Natural killer cell (primary cell): Measurements from ENCODE around the gene TTC7B. TPM values are rescaled to one million over a fixed set of nuclear protein-coding genes. Genes with fewer than 3 reads are reported as not detected.

Source experiments
- ATAC-seq, 3 donors: fragments of 150-1000 bp in 2 of 3; fragments of 200-7000 bp in 1 of 3; cut with Tn5 transposase; 1 replicate in 1 of 3; 2 replicates in 2 of 3; pipeline ENCODE4 v1.10.0; 2021; ENCODE audit warnings: mild to moderate bottlenecking in 2 of 3, moderate library complexity in 2 of 3
- DNase-seq, 2 donors: peaks; one replicate each; pipeline versions ENCODE4 v3.0.0 to v3.0.0-alpha.2; 2013 to 2021; ENCODE audit warnings: mixed read lengths in 1 of 2
- H3K27ac ChIP-seq: one replicate; pipeline ENCODE4 v1.5.1; 2013; ENCODE audit warnings: mild to moderate bottlenecking, low read length
- H3K27me3 ChIP-seq: one replicate; pipeline ENCODE4 v1.6.1; 2013; ENCODE audit warnings: low read length; ENCODE audit not compliant: control insufficient read depth, insufficient read depth
- H3K36me3 ChIP-seq: one replicate; pipeline ENCODE4 v1.6.1; 2013; ENCODE audit warnings: low read length; ENCODE audit not compliant: control insufficient read depth, insufficient read depth
- H3K4me1 ChIP-seq: one replicate; pipeline ENCODE4 v1.6.1; 2013; ENCODE audit warnings: low read length; ENCODE audit not compliant: control insufficient read depth, insufficient read depth
- H3K4me3 ChIP-seq: one replicate; pipeline ENCODE4 v1.5.1; 2013; ENCODE audit warnings: low read length
- H3K9me3 ChIP-seq: one replicate; pipeline ENCODE4 v1.6.1; 2013; ENCODE audit warnings: low read length; ENCODE audit not compliant: control insufficient read depth, insufficient read depth
- H3K27ac Mint-ChIP-seq, 2 donors: one replicate each; pipeline ENCODE4 v1.8.0; 2022; ENCODE audit warnings: mild to moderate bottlenecking in 2 of 2, mixed read lengths in 2 of 2, moderate library complexity in 1 of 2
- H3K27me3 Mint-ChIP-seq, 2 donors: one replicate each; pipeline ENCODE4 v1.8.0; 2022; ENCODE audit warnings: low read depth in 2 of 2, mixed read lengths in 2 of 2
- H3K36me3 Mint-ChIP-seq: one replicate; pipeline ENCODE4 v1.8.0; 2022; ENCODE audit warnings: mixed read lengths
- H3K4me1 Mint-ChIP-seq, 2 donors: one replicate each; pipeline ENCODE4 v1.8.0; 2022; ENCODE audit warnings: mixed read lengths in 2 of 2
- H3K4me3 Mint-ChIP-seq: one replicate; pipeline ENCODE4 v1.8.0; 2022; ENCODE audit warnings: mild to moderate bottlenecking, moderate library complexity, mixed read lengths
- H3K9me3 Mint-ChIP-seq, 2 donors: one replicate each; pipeline ENCODE4 v1.8.0; 2022; ENCODE audit warnings: mixed read lengths in 2 of 2
- CTCF ChIP-seq: fragments of 200-600 bp; IDR thresholded peaks from one replicate; pipeline ENCODE4 v1.8.0; 2022; ENCODE audit warnings: antibody characterized with exemption
- WGBS: methylation state at CpG from one replicate; pipeline ENCODE4 v1.1.7; 2013; ENCODE audit warnings: missing lambda C conversion rate; ENCODE audit not compliant: insufficient coverage; 5-methylcytosine and 5-hydroxymethylcytosine counted together
- intact Hi-C: fragments of 100-400 bp; cut with micrococcal nuclease; formaldehyde crosslinking; loops from one replicate; pipeline ENCODE4 v1.14.2; 2022
- total RNA-seq, 4 donors: library from RNA; stranded (reverse); fragments of 120-200 nt in 1 of 4; gene quantifications; one replicate each; pipeline versions ENCODE4 v1.2.3 to v1.2.4, GENCODE V29; 2013 to 2022

TTC7B gene
- total RNA-seq, 3 donors from 2014 or later (not counting 1 experiment from before 2014, with no cell fraction given): 1.7 to 17.2 (median 5.9) TPM

GRCh38 chr14:90669731-90670130, 146.5 kb downstream of the TTC7B start:
- Histone ChIP-seq H3K4me1 (peaks cover 6% of the 10 kb centered on the region), H3K4me3 (no peak overlapping the region), H3K27ac (no peak overlapping the region), H3K9me3 (no peaks in the 10 kb centered on the region), H3K36me3 (no peaks in the 10 kb centered on the region), H3K27me3 (no peaks in the 10 kb centered on the region)
- ATAC-seq (no peak), DNase-seq (no peak)
- WGBS: 100% methylated on average over 1 of the region's 1 CpG
- no peak for TF ChIP-seq CTCF
- intact Hi-C loops: no loop called here
- Mint-ChIP-seq H3K9me3 (no peaks in the 10 kb centered on the region), H3K4me3 (no peak overlapping the region), H3K27me3 (peaks cover 4 to 12% of the 10 kb centered on the region in 2 donors), H3K36me3 (no peaks in the 10 kb centered on the region), H3K4me1 (no peaks in the 10 kb centered on the region), H3K27ac (no peak overlapping the region)

GRCh38 chr14:90666571-90666970, 149.7 kb downstream of the TTC7B start:
- Mint-ChIP-seq H3K27me3 (peaks cover 0 to 4% of the 10 kb centered on the region in 2 donors), H3K36me3 (no peaks in the 10 kb centered on the region), H3K27ac (no peak overlapping the region), H3K4me3 (no peak overlapping the region), H3K4me1 (no peaks in the 10 kb centered on the region), H3K9me3 (no peaks in the 10 kb centered on the region)
- Histone ChIP-seq H3K27me3 (no peaks in the 10 kb centered on the region), H3K27ac (no peak overlapping the region), H3K4me1 (no peaks in the 10 kb centered on the region), H3K4me3 (no peak overlapping the region), H3K36me3 (no peaks in the 10 kb centered on the region), H3K9me3 (no peaks in the 10 kb centered on the region)
- no peak for ATAC-seq
- WGBS: 88% methylated on average over 3 of the region's 3 CpGs
- TF ChIP-seq CTCF: no peak
- intact Hi-C loops: no loop called here
- no peak for DNase-seq

GRCh38 chr14:90665321-90666000, 150.8 kb downstream of the TTC7B start:
- ATAC-seq: no peak
- Mint-ChIP-seq H3K36me3 (no peaks in the 10 kb centered on the region), H3K9me3 (no peaks in the 10 kb centered on the region), H3K27ac (no peak overlapping the region), H3K4me1 (peaks cover 0 to 10% of the 10 kb centered on the region in 2 donors), H3K27me3 (peaks cover 0 to 4% of the 10 kb centered on the region in 2 donors), H3K4me3 (no peak overlapping the region)
- Histone ChIP-seq H3K27me3 (no peaks in the 10 kb centered on the region), H3K4me3 (no peak overlapping the region), H3K36me3 (no peaks in the 10 kb centered on the region), H3K9me3 (no peaks in the 10 kb centered on the region), H3K4me1 (no peaks in the 10 kb centered on the region), H3K27ac (no peak overlapping the region)
- TF ChIP-seq CTCF: no peak
- intact Hi-C loops: no loop called here
- DNase-seq: no peak
- WGBS: 91% methylated on average over 7 of the region's 9 CpGs

GRCh38 chr14:90664911-90665310, 151.3 kb downstream of the TTC7B start:
- no peaks in the 10 kb centered on the region for H3K9me3 Mint-ChIP-seq
- H3K36me3 Mint-ChIP-seq: no peaks in the 10 kb centered on the region
- H3K4me3 Mint-ChIP-seq: no peak overlapping the region
- H3K4me3 ChIP-seq: no peak overlapping the region
- DNase-seq: no peak
- H3K27me3 Mint-ChIP-seq: peaks cover 0 to 4% of the 10 kb centered on the region in 2 donors
- H3K4me1 Mint-ChIP-seq: peaks cover 0 to 10% of the 10 kb centered on the region in 2 donors
- TF ChIP-seq CTCF: no peak
- no peaks in the 10 kb centered on the region for H3K9me3 ChIP-seq
- intact Hi-C loops: no loop called here
- WGBS: no CpG with 5 or more reads among the region's 1 CpG
- no peak overlapping the region for H3K27ac ChIP-seq
- H3K27ac Mint-ChIP-seq: no peak overlapping the region
- H3K4me1 ChIP-seq: no peaks in the 10 kb centered on the region
- no peak for ATAC-seq
- H3K36me3 ChIP-seq: no peaks in the 10 kb centered on the region
- no peaks in the 10 kb centered on the region for H3K27me3 ChIP-seq
